A549 (cell line): ENCODE measurements around the gene CRTC2.

Experiments
- BHLHE40 ChIP-seq: IDR thresholded peaks from 2 replicates; pipeline ENCODE4 v1.6.1; 2012; ENCODE audit warnings: low read depth, low read length, inconsistent platforms
- CBX2 ChIP-seq: fragments of 200-600 bp; sonication (generic); IDR thresholded peaks from 2 replicates; pipeline ENCODE4 v1.6.1; 2016; ENCODE audit warnings: low read depth, mild to moderate bottlenecking, borderline replicate concordance
- CHD4 ChIP-seq: fragments of 200-600 bp; sonication (generic); IDR thresholded peaks from 2 replicates; pipeline ENCODE4 v1.6.1; 2016; ENCODE audit warnings: antibody characterized with exemption, mild to moderate bottlenecking, borderline replicate concordance
- E2F6 ChIP-seq: IDR thresholded peaks from 2 replicates; pipeline ENCODE4 v1.6.1; 2012; ENCODE audit warnings: low read depth, borderline replicate concordance
- JUNB ChIP-seq: fragments of >200 bp; sonication (Bioruptor Twin); formaldehyde crosslinking; IDR thresholded peaks from 2 replicates; pipeline ENCODE4 v1.6.1; 2016
- PHF8 ChIP-seq: fragments of 200-600 bp; sonication (generic); IDR thresholded peaks from 2 replicates; pipeline ENCODE4 v1.6.1; 2016; ENCODE audit warnings: low read depth, mild to moderate bottlenecking, antibody characterized with exemption, moderate library complexity, borderline replicate concordance
- RAD21 ChIP-seq, 2 experiments: fragments of >200 bp in 1 of 2; sonication (Bioruptor Twin) in 1 of 2; formaldehyde crosslinking in 1 of 2; IDR thresholded peaks in 1 of 2; conservative IDR thresholded peaks in 1 of 2; 2 replicates in 1 of 2; 3 replicates in 1 of 2; pipeline ENCODE4 v1.6.1; 2012 to 2018; ENCODE audit warnings: inconsistent platforms in 1 of 2
- RARB ChIP-seq: fragments of 250-450 bp; sonication (Bioruptor Pico); IDR thresholded peaks from 2 replicates; pipeline ENCODE4 v1.8.0; 2021; ENCODE audit warnings: mild to moderate bottlenecking, moderate library complexity
- ZC3H11A ChIP-seq: fragments of 450-650 bp; IDR thresholded peaks from 2 replicates; pipeline ENCODE4 v1.6.1; 2014; ENCODE audit warnings: antibody characterized with exemption, mild to moderate bottlenecking
- ZFP36 ChIP-seq: fragments of 450-650 bp; IDR thresholded peaks from 2 replicates; pipeline ENCODE4 v1.6.1; 2014; ENCODE audit warnings: borderline replicate concordance; ENCODE audit not compliant: partially characterized antibody
- TF ChIP-seq, protein P1 (sequence below): fragments of 200-600 bp; sonication (generic); IDR thresholded peaks from 2 replicates; pipeline ENCODE4 v1.6.1; 2016; ENCODE audit warnings: antibody characterized with exemption, mild to moderate bottlenecking, moderate library complexity
- TF ChIP-seq, protein P2 (sequence below): IDR thresholded peaks from 2 replicates; pipeline ENCODE4 v1.6.1; 2012
- TF ChIP-seq, protein P3 (sequence below): fragments of >200 bp; sonication (Bioruptor Twin); formaldehyde crosslinking; IDR thresholded peaks from 3 replicates; pipeline ENCODE4 v1.5.1; 2016

DNA sequence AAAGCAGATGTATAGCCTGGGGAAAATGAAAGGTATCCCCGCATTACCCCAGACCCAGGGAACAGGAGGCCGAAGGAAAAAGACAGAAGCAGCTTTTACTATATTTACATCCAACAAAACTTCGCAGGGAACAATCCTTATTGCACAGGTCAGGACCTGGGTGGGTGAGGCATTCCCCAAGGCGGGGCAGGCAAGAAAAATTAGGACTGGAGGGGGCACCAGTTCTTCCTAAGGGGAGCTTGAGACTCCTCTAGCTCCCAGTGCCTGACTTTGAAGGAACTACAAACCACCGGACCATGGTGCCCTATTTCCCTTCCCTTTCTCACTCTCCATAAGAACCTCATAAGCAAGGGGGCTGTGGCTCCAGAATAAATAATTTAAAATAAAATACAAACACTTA, 29.0 kb downstream of the CRTC2 start:
- TF ChIP-seq ZC3H11A (no peak), CBX2 (no peak), RARB (CRISPR knock-in tag) (no peak), BHLHE40 (no peak), RAD21 (conservative IDR thresholded peaks at IDR 0.05 in 1 of 2, IDR thresholded peaks at IDR 0.05 in 1 of 2) (no peak), JUNB (no peak), CHD4 (no peak), PHF8 (no peak), ZFP36 (no peak), E2F6 (no peak)
- TF ChIP-seq, protein P1, sequence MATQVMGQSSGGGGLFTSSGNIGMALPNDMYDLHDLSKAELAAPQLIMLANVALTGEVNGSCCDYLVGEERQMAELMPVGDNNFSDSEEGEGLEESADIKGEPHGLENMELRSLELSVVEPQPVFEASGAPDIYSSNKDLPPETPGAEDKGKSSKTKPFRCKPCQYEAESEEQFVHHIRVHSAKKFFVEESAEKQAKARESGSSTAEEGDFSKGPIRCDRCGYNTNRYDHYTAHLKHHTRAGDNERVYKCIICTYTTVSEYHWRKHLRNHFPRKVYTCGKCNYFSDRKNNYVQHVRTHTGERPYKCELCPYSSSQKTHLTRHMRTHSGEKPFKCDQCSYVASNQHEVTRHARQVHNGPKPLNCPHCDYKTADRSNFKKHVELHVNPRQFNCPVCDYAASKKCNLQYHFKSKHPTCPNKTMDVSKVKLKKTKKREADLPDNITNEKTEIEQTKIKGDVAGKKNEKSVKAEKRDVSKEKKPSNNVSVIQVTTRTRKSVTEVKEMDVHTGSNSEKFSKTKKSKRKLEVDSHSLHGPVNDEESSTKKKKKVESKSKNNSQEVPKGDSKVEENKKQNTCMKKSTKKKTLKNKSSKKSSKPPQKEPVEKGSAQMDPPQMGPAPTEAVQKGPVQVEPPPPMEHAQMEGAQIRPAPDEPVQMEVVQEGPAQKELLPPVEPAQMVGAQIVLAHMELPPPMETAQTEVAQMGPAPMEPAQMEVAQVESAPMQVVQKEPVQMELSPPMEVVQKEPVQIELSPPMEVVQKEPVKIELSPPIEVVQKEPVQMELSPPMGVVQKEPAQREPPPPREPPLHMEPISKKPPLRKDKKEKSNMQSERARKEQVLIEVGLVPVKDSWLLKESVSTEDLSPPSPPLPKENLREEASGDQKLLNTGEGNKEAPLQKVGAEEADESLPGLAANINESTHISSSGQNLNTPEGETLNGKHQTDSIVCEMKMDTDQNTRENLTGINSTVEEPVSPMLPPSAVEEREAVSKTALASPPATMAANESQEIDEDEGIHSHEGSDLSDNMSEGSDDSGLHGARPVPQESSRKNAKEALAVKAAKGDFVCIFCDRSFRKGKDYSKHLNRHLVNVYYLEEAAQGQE, result no peak
- TF ChIP-seq, protein P2, sequence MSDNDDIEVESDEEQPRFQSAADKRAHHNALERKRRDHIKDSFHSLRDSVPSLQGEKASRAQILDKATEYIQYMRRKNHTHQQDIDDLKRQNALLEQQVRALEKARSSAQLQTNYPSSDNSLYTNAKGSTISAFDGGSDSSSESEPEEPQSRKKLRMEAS, result no peak
- TF ChIP-seq, protein P3, sequence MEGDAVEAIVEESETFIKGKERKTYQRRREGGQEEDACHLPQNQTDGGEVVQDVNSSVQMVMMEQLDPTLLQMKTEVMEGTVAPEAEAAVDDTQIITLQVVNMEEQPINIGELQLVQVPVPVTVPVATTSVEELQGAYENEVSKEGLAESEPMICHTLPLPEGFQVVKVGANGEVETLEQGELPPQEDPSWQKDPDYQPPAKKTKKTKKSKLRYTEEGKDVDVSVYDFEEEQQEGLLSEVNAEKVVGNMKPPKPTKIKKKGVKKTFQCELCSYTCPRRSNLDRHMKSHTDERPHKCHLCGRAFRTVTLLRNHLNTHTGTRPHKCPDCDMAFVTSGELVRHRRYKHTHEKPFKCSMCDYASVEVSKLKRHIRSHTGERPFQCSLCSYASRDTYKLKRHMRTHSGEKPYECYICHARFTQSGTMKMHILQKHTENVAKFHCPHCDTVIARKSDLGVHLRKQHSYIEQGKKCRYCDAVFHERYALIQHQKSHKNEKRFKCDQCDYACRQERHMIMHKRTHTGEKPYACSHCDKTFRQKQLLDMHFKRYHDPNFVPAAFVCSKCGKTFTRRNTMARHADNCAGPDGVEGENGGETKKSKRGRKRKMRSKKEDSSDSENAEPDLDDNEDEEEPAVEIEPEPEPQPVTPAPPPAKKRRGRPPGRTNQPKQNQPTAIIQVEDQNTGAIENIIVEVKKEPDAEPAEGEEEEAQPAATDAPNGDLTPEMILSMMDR, result no peak
